Central memory CD8-positive, alpha-beta T cell (primary cell): ENCODE measurements around the gene FAM219A.
A peak's percentile ranks its signal among the peaks of the same experiment; 100 is the strongest.

Experiments
- ATAC-seq: fragments of 150-1000 bp; cut with Tn5 transposase; replicated peaks from 2 replicates; pipeline ENCODE4 v1.10.0; 2022; ENCODE audit warnings: mild to moderate bottlenecking, moderate FRiP score, moderate number of reproducible peaks; ENCODE audit not compliant: poor library complexity, severe bottlenecking; ENCODE audit errors: extremely low read depth
- DNase-seq, 2 donors: peaks; one replicate each; pipeline ENCODE4 v3.0.0; 2021; ENCODE audit warnings: low spot score in 2 of 2
- H3K27ac Mint-ChIP-seq: one replicate; pipeline ENCODE4 v1.8.0; 2022; ENCODE audit warnings: low read depth, mild to moderate bottlenecking, moderate library complexity, mixed read lengths
- H3K27me3 Mint-ChIP-seq: one replicate; pipeline ENCODE4 v1.8.0; 2022; ENCODE audit warnings: mixed read lengths
- H3K36me3 Mint-ChIP-seq: one replicate; pipeline ENCODE4 v1.8.0; 2022; ENCODE audit warnings: mild to moderate bottlenecking, moderate library complexity, mixed read lengths; ENCODE audit not compliant: insufficient read depth
- H3K4me1 Mint-ChIP-seq: one replicate; pipeline ENCODE4 v1.8.0; 2022; ENCODE audit warnings: mixed read lengths
- H3K4me3 Mint-ChIP-seq: one replicate; pipeline ENCODE4 v1.8.0; 2022; ENCODE audit warnings: mild to moderate bottlenecking, moderate library complexity, mixed read lengths
- H3K9me3 Mint-ChIP-seq: one replicate; pipeline ENCODE4 v1.8.0; 2022; ENCODE audit warnings: mixed read lengths

The FAM219A gene

DNA sequence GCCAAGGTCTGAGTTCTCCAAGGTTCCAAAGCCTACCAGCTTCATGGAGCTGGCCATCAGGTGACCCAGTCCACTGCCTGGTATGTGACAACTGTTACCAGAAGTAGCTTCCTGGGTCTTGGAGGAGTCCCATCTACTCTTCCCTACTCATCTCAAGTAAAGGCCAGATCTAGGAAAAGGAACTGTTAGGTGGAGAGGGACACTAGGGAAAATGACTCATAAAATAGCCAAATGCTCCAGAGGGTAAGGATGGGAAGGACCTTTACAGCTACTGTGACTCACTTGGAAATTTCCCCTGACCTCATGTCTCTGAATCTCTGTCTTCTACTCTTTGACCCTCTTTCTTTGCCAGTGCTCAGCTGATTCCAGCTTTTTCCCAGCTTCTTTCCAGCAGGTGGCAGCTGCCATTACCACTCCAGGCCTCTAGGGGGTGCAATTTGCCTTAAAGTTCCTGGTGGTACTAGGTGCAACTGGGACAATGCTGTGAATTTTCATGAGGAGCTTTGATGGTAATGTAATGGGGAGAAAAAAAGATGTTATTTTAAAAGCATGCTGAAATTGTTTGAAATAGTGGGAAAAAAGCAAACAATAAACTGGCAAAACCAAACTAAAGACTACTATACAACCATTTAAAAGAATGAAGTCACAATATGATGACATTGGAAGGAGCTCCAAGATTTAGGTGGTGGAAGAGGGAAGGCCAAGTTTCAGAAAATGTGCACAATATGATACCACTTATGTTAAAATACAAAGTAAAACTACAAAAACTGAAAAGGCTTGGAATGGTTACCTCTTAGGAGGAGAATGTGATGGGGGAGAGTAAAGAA lies 54.6 kb downstream of the FAM219A start:
- DNase-seq (no peak), ATAC-seq (no peak)
- Mint-ChIP-seq H3K36me3 (peaks cover 5% of the 10 kb centered on the region), H3K4me1 (no peaks in the 10 kb centered on the region), H3K9me3 (no peaks in the 10 kb centered on the region), H3K4me3 (no peak overlapping the region), H3K27me3 (no peaks in the 10 kb centered on the region), H3K27ac (no peak overlapping the region)

DNA sequence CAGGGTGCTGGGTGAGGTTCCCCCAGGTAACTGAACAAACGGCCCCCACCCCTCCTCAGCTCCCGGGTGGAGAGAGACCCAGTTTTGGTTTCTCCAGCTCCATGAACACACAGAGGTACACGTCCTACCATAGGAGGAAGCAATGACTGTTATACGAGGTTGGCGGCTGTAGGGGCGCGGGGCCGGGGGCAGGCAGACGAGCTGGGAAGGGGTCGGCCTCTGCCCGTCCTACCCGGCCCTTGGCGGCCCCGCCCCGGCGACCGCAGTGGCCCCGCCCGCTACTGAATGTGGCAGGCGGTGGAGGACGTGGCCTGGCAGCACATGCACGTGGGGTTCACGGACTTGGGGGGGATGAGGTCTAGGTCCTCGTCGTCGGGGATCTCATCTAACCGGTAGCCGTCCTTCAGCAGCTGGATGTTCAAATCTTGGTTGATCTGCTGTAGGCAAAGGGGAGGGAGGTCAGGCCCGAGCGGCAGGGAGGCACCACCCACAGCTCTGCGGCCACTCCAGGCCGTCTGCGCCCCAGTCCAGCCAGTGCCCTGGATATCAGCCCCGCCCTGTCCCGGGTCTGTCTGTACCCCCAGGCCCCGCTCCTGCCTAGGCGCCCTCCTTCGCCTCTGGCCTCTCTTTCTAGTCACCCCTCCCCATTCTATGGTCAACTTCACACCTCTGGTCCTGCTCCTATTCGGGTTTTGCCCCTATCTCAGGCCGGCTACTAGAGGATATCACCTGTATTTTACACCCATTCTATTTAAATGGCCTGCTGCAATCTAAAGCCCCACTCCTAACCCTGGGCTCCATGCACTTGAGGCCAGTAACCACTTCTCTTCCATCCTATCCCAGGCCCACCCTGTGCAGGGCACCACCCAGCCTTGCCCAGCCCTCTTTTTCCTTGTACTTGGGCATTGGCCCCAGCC lies 57.4 kb downstream of the FAM219A start:
- Mint-ChIP-seq H3K9me3 (no peaks in the 10 kb centered on the region), H3K27me3 (no peaks in the 10 kb centered on the region), H3K27ac (no peak overlapping the region), H3K36me3 (peaks cover 3% of the 10 kb centered on the region), H3K4me1 (no peaks in the 10 kb centered on the region), H3K4me3 (peak overlapping the region; percentile 21)
- DNase-seq (no peak), ATAC-seq (no peak)

DNA sequence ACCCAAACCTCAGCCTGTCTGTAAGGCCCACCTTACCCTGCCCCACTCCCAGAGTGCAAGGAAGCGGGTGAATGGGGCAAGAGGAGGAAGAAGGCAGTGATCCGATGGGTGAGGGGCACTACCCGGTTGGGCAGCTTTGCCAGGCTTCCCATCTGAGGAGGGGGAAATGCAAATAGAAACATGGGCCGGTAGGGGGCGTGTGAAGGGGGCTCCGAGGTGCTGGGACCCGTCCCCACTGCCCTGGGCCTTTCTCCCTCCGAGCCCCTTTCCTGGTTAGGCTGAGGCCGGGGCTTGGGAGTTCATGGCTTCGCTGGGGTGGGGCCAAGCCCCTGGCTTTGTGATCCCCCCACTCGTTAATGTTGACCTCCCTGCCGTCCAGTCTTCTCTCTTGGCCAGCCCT lies 58.1 kb downstream of the FAM219A start:
- ATAC-seq (no peak), DNase-seq (no peak)
- Mint-ChIP-seq H3K4me1 (no peaks in the 10 kb centered on the region), H3K36me3 (peaks cover 3% of the 10 kb centered on the region), H3K9me3 (no peaks in the 10 kb centered on the region), H3K27ac (no peak overlapping the region), H3K27me3 (no peaks in the 10 kb centered on the region), H3K4me3 (no peak overlapping the region)

DNA sequence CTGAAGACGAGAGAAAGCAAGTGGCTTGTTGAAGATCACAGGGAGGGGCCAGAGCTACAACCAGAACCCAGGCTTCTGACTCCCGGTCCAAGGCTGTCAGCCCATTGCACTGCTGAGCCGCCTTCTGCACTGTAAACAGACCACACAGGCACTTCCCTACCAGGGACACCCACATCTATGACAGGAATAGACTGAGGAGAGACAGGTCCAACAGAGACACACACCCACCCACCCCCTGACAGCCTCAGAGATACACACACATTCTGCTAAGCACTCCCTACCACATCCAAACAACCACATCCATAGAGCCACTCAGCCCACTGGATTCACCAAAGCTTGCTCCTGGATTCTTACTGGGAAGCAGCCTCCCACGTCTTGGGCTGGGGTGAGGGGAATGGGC lies 58.6 kb downstream of the FAM219A start:
- no peak overlapping the region for H3K4me3 Mint-ChIP-seq
- no peaks in the 10 kb centered on the region for H3K4me1 Mint-ChIP-seq
- peaks cover 3% of the 10 kb centered on the region for H3K36me3 Mint-ChIP-seq
- H3K27me3 Mint-ChIP-seq = no peaks in the 10 kb centered on the region
- DNase-seq (no peak), ATAC-seq (no peak)
- no peaks in the 10 kb centered on the region for H3K9me3 Mint-ChIP-seq
- H3K27ac Mint-ChIP-seq = no peak overlapping the region

DNA sequence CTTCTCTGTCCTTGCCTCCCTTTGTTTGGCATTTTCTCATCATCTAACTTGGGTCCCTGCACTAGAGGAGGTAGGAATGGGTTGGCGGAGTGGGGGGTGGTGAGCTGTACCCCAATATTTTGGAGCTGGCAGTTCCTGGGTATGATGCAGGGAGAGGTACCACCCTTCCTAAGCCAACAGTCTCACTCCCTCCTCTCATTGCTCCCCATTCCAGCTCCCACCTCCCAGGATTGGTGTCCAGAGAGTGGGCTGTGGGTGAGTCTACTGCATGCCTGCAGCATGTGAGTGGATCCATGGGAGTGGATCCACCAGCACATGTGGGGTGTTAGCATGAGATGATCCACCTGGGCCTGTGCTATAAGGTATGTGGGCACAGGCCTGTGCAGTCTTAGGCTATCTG lies 59.5 kb downstream of the FAM219A start:
- H3K36me3 Mint-ChIP-seq = peaks cover 3% of the 10 kb centered on the region
- DNase-seq (no peak), ATAC-seq (no peak)
- no peaks in the 10 kb centered on the region for H3K27me3 Mint-ChIP-seq
- no peaks in the 10 kb centered on the region for H3K4me1 Mint-ChIP-seq
- no peak overlapping the region for H3K4me3 Mint-ChIP-seq
- H3K9me3 Mint-ChIP-seq = no peaks in the 10 kb centered on the region
- no peak overlapping the region for H3K27ac Mint-ChIP-seq

DNA sequence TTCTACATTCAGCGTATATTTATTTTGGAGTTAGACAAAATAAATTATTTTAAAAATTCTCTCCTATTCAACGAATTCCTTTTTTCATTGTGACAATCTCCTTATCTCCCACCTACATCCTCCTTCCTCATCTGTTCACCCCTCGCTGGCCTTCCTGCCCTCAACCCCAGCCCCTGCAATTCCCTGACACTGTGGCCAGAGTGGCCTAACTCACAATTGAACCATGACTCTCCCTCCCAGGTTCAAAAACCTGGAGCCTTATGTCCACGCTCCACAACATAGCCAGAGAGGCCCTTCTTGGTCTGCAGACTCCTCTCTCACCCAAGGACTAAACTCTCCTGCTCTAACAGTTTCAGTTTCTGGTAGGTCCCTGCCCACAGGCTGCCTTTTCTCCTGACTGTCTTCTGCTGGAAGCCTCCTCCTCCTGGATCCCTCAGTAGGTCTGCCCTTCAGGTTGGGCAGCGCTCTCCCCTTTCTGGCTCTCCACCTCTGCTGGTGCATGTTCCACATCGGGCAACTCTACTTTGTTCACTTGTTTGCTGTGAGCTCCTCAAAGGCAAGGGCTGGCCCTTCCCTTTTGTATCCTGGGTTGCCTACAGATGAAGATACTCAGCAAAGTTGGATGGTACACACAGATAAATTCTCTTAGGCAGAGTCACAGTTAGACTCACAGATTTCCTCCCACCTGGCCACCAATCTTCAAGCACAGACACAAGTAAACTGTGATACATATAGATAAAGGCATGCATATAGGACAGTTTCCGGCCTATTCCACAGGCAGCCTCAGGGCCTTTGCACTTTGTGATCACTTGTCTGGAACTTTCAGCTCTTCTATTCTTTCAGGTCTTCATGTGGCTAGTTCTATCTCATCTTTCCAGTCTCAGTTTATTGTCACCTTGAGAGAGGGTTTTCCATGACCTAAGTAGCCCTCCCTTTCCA lies 61.8 kb downstream of the FAM219A start:
- ATAC-seq (no peak), DNase-seq (no peak)
- Mint-ChIP-seq H3K4me1 (no peaks in the 10 kb centered on the region), H3K27ac (no peak overlapping the region), H3K36me3 (no peaks in the 10 kb centered on the region), H3K27me3 (peaks cover 2% of the 10 kb centered on the region), H3K9me3 (no peaks in the 10 kb centered on the region), H3K4me3 (no peak overlapping the region)

DNA sequence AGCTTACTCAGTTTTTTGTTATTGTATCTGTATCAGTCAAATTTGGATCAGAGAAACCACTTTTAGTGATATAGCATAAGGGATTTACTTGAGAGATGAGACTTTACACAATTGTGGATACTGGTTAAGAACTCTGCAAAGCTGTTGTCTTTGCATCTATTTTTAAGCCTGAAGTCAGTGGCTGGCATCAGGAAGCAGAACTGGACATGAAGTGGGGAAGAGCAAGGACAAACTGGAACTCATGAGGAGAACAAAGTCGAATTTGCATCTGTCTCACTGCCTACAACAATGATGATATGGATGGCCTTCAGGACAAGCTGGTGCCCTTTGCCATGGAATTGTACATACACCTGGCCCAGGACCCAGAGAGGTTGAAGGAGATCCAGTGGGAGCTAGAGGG lies 65.9 kb downstream of the FAM219A start:
- no peak overlapping the region for H3K27ac Mint-ChIP-seq
- no peaks in the 10 kb centered on the region for H3K4me1 Mint-ChIP-seq
- no peaks in the 10 kb centered on the region for H3K36me3 Mint-ChIP-seq
- H3K4me3 Mint-ChIP-seq = no peak overlapping the region
- no peaks in the 10 kb centered on the region for H3K9me3 Mint-ChIP-seq
- ATAC-seq (no peak), DNase-seq (no peak)
- peaks cover 11% of the 10 kb centered on the region for H3K27me3 Mint-ChIP-seq

DNA sequence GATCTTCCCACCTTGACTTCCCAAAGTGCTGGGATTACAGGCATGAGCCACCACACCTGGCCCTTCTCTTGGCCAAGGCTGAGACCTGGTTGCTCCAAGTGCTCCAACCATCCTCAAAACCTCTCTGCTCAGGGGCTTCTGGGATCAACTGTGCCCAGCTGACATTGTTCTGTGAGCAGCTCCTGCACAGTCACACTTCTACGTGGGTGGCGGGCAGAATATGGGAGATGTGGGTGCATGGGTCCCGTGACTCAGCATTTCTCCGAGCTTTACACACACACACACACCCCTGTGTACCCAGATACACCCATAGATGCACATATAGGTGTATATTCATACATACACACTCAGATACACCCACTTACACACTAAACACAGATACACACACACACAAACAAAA lies 71.1 kb downstream of the FAM219A start:
- H3K9me3 Mint-ChIP-seq = no peaks in the 10 kb centered on the region
- ATAC-seq (no peak), DNase-seq (no peak)
- H3K36me3 Mint-ChIP-seq = no peaks in the 10 kb centered on the region
- H3K4me1 Mint-ChIP-seq = no peaks in the 10 kb centered on the region
- H3K27me3 Mint-ChIP-seq = peaks cover 11% of the 10 kb centered on the region
- H3K4me3 Mint-ChIP-seq = no peak overlapping the region
- no peak overlapping the region for H3K27ac Mint-ChIP-seq

DNA sequence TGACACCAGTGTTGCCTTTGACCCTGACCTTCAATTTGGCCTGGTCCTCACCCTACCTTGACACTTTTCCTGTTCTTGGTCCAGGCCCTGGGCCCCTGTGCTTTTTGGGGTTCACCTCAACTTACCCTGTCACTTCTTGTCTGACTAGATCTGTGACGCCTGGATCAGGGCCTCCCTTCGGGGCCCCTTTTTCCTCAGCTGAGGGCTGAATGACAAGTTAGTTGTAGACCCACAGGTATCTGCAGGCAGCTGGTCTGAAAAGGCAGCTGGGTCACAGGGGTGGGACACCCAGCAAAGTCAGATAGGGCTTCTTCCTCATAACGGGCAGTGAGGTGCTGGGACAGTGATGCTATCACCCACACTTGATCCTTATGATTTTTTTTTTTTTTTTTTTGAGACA lies 71.7 kb downstream of the FAM219A start:
- no peaks in the 10 kb centered on the region for H3K36me3 Mint-ChIP-seq
- ATAC-seq (no peak), DNase-seq (no peak)
- H3K9me3 Mint-ChIP-seq = no peaks in the 10 kb centered on the region
- H3K4me3 Mint-ChIP-seq = no peak overlapping the region
- no peaks in the 10 kb centered on the region for H3K4me1 Mint-ChIP-seq
- no peak overlapping the region for H3K27ac Mint-ChIP-seq
- peaks cover 10% of the 10 kb centered on the region for H3K27me3 Mint-ChIP-seq

DNA sequence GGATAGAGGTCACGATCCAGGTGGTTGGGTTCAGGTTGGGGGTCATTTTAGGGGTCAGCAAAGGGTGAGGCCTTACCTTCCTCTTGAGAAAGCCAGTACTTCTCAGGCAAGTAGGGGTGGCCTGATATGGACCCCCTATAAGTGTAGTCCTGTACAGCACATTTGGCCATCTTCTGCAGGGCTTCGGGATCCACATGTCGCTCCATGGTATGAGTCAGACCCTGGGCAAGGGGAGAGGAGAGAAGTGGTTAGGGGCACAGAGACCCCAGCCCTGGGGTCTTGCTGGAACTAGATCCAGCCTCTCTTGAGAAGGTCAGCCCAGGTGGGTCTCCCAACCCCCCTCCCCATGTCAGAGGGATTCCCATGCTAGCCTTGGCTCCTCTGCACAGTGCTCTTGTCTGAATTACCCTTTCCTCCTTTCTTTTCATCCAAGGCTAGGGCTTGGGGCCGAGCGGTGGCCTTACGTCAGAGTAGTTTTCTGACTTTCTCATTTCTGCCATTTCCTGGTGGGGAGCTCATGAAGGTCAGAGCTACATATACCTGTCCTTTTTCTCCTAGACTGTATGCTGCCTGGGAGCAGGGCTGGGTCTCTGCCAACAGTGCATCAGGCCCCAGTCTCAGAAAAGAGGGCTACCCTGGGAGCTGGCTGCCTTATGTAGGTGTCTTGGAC lies 72.7 kb downstream of the FAM219A start:
- Mint-ChIP-seq H3K36me3 (peaks cover 2% of the 10 kb centered on the region), H3K4me1 (peaks cover 6% of the 10 kb centered on the region), H3K27me3 (peaks cover under 1% of the 10 kb centered on the region), H3K9me3 (no peaks in the 10 kb centered on the region), H3K4me3 (no peak overlapping the region), H3K27ac (no peak overlapping the region)
- no peak for ATAC-seq
- no peak for DNase-seq

DNA sequence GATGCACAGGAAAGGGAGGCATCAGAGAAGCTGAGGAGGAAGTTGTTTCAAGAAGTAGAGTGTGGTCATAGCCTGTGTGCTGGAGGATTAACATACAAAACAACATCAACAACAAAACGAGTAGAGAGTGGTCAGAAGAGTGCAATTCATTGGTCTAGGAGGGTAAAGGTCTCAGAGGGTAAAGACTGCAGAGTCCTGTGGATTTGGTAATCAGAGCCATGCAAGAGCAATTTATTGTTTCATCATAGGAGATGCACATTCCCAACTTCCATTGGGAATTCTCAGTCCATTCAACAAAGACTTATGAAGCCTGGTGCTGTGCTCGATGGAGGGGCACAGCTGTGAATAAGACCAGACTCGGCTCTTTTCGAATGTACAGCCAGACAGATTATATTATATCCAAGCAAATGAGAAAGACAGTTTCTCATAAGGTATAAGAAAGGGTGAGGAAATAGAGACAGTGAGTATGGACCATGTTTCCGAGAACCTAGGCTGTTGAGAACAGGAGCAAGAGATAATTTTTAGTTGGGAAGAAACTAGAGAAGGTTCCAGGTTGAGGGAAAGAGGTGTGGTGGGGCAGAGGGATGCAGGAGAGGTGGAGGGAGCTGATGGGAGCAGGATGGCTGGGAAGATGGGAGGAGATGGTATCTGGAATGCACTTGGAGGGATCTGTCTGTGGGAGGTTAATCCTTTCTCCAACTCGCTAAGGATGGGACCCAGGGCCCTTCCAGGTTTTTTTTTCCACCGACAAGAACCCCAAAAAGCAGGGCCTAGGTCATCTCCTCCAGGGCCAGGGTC lies 73.8 kb downstream of the FAM219A start:
- DNase-seq = no peak
- Mint-ChIP-seq H3K36me3 (peaks cover 2% of the 10 kb centered on the region), H3K27ac (no peak overlapping the region), H3K27me3 (no peaks in the 10 kb centered on the region), H3K4me1 (peaks cover 16% of the 10 kb centered on the region), H3K9me3 (no peaks in the 10 kb centered on the region), H3K4me3 (no peak overlapping the region)
- ATAC-seq = no peak
